Uterus (tissue), 2 donors: ENCODE data around the gene GABRG3.

ENCODE experiments used
- POLR2A ChIP-seq, 2 donors: fragments of 450-650 bp; IDR thresholded peaks; one replicate each; pipeline ENCODE4 v1.6.1; 2016; ENCODE audit warnings: antibody characterized with exemption in 2 of 2, mild to moderate bottlenecking in 1 of 2, moderate library complexity in 1 of 2
- TF ChIP-seq, protein P1 (sequence below), 4 experiments: fragments of 200-600 bp in 2 of 4; fragments of 450-650 bp in 2 of 4; sonication (generic) in 2 of 4; IDR thresholded peaks; one replicate each; pipeline ENCODE4 v1.5.1; 2016 to 2019; ENCODE audit warnings: antibody characterized with exemption in 4 of 4, mild to moderate bottlenecking in 2 of 4, moderate library complexity in 1 of 4

DNA sequence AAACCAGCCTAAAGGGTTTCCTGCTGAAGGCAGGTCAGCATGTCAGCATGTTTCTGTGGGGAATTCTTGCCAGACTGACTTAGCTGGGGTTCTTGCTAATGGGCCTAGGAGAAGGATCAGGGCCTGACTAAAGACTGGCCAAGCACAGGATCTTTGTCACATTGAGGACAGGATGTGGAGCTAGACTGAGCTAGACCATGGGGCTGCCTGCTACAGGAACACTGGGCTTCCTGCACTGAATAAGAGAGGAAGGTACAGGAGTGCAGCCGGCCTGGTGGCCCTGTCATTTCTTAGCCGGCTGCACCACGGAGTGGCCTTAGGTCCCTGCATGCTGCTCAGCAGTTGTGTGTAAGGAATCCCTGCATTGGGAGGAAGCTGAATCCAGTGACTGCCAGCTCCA is 68.2 kb downstream of the GABRG3 start:
- TF ChIP-seq, protein P1, sequence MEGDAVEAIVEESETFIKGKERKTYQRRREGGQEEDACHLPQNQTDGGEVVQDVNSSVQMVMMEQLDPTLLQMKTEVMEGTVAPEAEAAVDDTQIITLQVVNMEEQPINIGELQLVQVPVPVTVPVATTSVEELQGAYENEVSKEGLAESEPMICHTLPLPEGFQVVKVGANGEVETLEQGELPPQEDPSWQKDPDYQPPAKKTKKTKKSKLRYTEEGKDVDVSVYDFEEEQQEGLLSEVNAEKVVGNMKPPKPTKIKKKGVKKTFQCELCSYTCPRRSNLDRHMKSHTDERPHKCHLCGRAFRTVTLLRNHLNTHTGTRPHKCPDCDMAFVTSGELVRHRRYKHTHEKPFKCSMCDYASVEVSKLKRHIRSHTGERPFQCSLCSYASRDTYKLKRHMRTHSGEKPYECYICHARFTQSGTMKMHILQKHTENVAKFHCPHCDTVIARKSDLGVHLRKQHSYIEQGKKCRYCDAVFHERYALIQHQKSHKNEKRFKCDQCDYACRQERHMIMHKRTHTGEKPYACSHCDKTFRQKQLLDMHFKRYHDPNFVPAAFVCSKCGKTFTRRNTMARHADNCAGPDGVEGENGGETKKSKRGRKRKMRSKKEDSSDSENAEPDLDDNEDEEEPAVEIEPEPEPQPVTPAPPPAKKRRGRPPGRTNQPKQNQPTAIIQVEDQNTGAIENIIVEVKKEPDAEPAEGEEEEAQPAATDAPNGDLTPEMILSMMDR (IDR thresholded peaks at IDR 0.05), result no peak
- TF ChIP-seq POLR2A (IDR thresholded peaks at IDR 0.05), result no peak
